Suppressor macrophage treated with lipopolysaccharide for 1 hour (primary cell): ENCODE data around the gene CHRND.
A peak's percentile ranks its signal among the peaks of the same experiment; 100 is the strongest.
"Not testable (repeated sequence)": the region's sequence is repeated elsewhere in the genome, so short reads cannot be mapped to it uniquely, and the experiment has no call there.

Experiments used
- DNase-seq, 3 donors: peaks; one replicate each; pipeline ENCODE4 v3.0.0-alpha.2; 2020 to 2022

The CHRND gene

DNA sequence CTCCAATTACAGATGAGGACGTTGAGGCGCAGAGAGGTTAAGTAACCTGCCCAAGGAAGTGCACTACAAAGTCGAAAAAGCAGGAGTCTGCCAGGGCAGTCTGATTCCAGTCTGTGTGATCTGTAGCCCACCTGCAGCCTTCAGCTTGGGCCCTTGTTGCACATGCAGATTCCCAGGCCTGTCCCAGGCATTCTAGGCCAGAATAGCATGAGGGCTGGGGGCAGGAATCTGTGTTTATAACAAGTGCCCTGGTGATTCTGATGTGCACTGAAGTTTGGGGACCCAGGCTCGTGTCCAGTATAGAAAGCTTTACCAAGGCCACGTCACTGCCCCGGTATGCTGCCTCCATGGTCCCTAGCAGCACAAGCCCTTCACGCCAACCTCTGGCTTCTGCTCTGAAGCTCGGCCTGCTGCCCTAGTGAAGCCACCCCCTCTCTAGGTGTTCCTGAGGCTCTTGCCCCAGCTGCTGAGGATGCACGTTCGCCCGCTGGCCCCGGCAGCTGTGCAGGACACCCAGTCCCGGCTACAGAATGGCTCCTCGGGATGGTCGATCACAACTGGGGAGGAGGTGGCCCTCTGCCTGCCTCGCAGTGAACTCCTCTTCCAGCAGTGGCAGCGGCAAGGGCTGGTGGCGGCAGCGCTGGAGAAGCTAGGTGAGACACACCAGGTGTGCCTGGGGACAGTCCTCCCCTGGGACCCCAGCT is 18.1 kb downstream of the CHRND start:
- DNase-seq = no peak

DNA sequence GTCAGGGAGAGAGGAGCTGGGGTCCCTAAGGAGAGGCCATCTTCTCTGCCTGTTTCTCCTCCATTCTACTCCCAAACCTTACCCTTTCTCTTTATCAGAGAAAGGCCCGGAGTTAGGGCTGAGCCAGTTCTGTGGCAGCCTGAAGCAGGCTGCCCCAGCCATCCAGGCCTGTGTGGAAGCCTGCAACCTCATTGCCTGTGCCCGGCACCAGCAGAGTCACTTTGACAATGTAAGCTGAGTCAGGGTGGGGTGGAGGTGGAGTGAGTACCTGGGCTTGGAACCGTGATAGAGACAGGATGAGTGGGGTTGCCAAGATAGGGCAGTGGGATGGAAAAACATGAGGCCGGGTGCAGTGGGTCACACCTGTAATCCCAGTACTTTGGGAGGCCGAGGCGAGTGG is 18.7 kb downstream of the CHRND start:
- no peak for DNase-seq

DNA sequence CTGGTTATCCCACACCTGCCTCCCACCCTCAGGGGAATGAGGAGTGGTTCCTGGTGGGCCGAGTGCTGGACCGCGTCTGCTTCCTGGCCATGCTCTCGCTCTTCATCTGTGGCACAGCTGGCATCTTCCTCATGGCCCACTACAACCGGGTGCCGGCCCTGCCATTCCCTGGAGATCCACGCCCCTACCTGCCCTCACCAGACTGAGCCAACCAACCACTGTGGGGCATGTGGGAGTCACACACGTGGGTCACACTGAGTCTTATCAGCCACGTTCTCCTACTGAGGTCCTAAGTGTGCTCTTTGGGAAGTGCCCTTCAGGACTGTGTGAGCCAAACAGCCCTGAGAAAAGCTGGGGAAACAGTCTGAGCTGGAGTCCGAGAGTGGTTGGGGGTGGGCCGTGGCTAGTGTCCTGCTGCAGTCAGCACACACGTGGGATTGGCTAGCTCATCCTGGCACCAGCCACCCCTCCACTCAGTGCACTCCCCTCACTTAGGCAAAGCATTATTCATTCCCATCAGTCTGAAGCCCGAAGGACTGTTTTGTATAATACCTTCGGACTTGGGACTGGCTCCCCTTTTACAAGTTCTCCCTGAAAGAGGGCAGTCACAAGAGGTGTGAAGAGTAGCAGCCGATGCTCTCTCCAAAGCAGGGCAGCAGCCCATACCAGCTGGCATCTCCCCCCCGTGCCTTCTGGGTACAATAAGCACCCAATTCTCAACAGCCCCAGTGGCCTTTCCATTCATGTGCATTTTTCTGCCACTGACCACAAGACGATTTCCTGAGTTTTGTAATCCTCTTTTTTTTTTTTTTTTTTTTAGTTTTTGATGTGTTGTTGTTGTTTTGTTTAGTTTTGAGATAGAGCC is 19.8 kb downstream of the CHRND start:
- DNase-seq = peak in 2 of 3 donors; percentile 5 to 22

DNA sequence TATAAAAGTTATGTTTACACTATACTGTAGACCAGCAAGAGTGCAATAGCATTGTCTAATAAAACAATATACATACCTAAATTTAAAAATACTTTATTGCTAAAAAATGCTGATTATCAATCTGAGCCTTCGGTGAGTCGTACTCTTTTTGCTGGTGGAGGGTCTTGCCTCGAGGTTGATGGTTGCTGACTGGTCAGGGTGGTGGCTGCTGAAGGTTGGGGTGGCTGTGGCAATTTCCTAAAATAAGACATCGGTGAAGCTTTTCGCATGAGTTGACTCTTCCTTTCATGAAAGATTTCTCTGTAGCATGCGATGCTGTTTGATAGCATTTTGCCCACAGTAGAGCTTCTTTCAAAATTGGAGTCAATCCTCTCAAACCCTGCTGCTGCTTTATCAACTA is 22.0 kb downstream of the CHRND start:
- DNase-seq = no peak

- DNase-seq = no peak
These were observed 23.8 kb downstream of the CHRND start for GRCh38 chr2:232549655-232550353.

DNA sequence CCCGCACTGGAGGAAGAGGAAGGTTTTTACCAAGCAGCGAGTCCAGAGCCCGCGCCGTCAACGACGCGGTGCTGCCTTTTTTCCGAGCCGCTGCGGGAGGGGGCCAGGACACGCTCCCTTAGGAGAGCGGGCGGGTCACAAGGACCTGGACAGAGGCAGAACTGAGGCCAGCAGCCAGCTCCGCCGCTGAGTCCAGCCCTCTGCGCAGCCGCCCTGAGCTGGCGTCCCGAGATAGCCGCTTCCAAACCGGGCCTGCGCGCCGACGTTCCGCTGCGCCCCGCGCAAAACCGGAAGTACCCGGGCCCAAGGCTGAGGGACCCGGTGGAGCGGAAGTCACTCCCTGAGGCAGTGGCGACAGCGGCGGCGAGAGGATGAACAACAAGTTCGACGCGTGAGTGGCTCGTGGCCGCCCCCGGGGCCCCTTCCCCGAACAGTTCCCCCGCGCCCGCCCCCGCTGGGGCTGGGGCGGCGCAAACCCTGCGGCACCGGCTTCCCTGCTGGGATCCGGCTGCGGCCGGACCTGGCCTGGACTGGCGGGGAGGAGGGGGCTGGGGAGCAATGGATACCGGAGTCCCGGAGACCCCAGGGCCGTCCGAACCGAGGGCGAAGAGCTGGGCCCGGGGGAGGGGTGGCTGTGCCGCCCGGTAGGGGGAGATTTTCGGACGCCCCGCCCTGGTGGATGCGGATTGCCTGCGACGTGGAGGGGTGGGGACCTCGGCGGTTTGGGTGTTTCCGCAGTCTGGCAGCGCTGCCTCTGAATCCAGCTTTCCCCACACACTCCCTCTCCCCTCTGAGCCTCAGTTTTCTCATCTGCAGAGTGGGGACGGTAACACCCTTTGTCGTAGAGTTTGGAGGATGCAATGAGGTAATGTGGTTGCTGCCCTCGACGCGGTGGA is 24.6 kb downstream of the CHRND start, which contains the start of the genes EIF4E2 and TIGD1:
Gene EIF4E2, plus strand, starts transcription at position 336 of the 896 bp plus-strand sequence. Its CDS starts 36 bp downstream, at position 372.
Gene TIGD1, minus strand, starts transcription at position 204 of the 896 bp plus-strand sequence. CDS start 675 bp downstream, outside the sequence.
- peak; percentile 95 to 97 (median 97) for DNase-seq

DNA sequence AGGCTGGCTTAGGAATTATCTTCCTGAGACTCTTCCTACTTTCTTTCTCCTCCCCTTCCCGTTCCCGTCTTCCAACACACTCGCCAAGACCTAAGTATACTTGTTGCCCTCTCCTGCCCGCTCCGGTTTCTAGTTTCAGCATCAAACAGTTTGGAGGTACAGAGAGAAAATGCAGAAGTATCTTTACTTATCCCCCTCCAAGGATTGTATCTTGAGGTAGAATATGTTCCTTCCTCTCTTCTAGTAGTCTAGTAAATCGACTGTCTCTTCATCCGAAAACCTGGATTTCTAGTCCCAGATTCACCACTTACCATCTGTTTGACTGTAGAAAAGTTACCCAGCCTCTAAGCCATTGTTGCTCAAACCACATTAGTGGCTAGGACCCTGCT is 25.3 kb downstream of the CHRND start:
- no peak for DNase-seq

GRCh38 chr2:232551776-232552175 is 25.8 kb downstream of the CHRND start:
- no peak for DNase-seq

GRCh38 chr2:232556426-232556825 is 30.5 kb downstream of the CHRND start:
- DNase-seq = no peak

GRCh38 chr2:232562515-232563151 is 36.7 kb downstream of the CHRND start:
- no peak for DNase-seq

- no peak for DNase-seq
These were observed 37.6 kb downstream of the CHRND start for GRCh38 chr2:232563580-232563979.

DNA sequence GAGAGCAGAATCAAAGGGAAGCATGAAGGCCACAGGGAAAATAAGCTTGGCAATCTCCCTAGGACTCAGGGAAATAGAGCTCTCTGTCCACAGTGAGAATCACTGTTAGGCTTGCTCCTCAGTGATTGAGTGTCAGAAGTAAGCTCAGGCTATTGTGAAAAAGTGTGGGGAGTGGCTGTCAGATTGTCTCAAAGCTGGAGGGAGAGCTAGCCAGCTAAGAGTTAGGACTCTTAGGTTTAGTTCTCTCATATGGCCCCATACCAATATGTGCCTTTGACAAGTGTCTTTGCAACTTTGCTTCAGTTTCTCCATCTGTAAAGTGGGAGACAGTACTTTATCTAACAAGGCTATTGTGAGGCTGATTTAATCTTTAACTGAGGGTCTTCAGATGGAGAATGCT is 41.8 kb downstream of the CHRND start:
- DNase-seq = no peak

GRCh38 chr2:232568161-232568560 is 42.2 kb downstream of the CHRND start:
- DNase-seq = peak; percentile 58 to 82 (median 59)

DNA sequence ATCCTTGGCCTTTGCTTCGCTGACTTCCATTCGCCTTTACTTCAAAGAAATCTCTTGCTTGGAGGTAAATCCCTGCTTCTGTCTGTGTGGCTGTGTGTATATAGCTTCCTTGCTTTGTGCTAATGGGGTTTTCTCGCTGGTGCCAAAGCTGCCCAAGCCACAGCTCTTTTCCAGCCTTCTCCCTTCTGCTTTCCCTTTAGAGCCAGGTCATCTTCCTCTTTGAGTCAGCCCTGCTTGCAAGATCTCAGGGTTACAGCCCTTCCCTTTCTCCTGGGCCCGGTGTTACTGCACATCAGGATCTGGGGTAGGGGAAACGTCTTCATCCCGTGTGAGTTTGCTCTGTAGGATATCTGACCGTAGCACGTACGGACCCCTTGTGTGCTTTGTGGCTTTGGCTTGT is 43.6 kb downstream of the CHRND start:
- peak; percentile 31 to 53 (median 39) for DNase-seq

- DNase-seq = not testable (repeated sequence)
These were observed 44.5 kb downstream of the CHRND start for GRCh38 chr2:232570481-232570880.

DNA sequence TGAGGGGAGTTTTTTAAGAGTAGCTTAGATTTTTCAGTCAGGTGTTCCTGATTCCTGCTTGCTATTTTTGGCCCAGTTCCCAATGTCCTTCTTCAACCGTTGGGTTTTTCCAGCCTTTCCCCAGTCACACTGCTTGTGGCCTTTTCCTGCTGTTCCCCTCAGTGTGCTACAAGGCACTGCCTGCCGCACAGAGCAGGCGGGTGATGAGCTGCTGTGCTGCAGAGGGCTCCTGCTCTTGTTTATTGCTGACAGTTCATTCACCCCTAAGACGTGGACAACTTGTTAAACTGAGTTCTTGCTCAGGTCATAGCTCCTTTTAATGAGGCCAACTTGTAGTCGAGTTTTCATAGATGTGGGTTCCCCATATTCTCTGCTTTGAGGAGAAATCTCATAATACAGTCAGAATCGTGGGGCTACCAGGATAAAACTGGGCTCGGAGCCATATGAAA is 45.1 kb downstream of the CHRND start:
- DNase-seq = no peak

- DNase-seq = no peak
These were observed 47.1 kb downstream of the CHRND start for GRCh38 chr2:232573042-232573441.

- no peak for DNase-seq
These were observed 47.9 kb downstream of the CHRND start for GRCh38 chr2:232573771-232574435.

DNA sequence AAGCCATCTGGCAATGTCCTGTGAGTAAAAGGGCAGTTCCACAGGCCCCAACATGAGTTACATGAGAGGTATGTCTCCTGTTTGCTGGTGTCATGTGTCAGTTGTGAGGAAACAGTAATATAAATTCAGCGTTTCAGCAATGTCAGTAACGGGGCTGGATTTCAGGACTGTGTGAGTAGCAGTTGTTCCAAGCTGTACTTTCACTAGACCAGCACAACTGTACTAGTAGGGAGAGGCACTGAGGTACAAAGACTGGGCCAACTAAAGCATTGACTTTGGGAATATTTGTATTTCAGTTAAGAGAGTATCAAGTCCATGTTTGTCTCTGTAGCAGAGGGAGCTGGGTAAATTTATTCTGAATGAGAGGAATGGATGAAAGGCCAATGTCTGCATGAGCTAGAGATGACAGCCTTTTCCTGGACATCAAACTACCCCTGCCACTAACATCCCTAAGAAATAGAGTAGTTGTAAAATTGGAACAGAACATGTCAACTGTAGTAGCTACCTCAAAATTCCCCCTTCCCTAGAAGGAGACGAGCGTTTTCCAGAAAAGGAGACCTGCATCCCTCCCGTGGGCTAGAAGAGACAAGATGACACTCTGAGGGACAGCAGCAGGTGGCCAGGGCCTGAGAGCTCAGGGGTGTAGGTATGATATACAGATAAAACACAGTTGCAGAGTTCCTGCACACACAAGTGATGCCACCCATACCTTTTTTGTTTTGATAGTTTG is 48.9 kb downstream of the CHRND start:
- DNase-seq = no peak

GRCh38 chr2:232575404-232575746 is 49.4 kb downstream of the CHRND start:
- no peak for DNase-seq
